Tibial nerve (tissue), 3 donors: Measurements from ENCODE around the gene NAIF1.

Experiments
- CTCF ChIP-seq, 5 experiments: fragments of 200-600 bp in 3 of 5; fragments of 450-650 bp in 2 of 5; sonication (generic) in 3 of 5; IDR thresholded peaks; one replicate each; pipeline ENCODE4 v1.5.1; 2016 to 2019; ENCODE audit warnings: antibody characterized with exemption in 5 of 5, mild to moderate bottlenecking in 3 of 5, moderate library complexity in 2 of 5
- POLR2A ChIP-seq, 2 donors: fragments of 450-650 bp; IDR thresholded peaks; one replicate each; pipeline ENCODE4 v1.6.1; 2017; ENCODE audit warnings: antibody characterized with exemption in 2 of 2, mild to moderate bottlenecking in 2 of 2, moderate library complexity in 2 of 2

- TF ChIP-seq CTCF (IDR thresholded peaks at IDR 0.05) (no peak), POLR2A (IDR thresholded peaks at IDR 0.05) (no peak)
These were observed 15.0 kb upstream of the NAIF1 start for GRCh38 chr9:128082151-128082550.
